HG03432 (cell line): ENCODE data around the gene SLK.
A peak's percentile ranks its signal among the peaks of the same experiment; 100 is the strongest.

ENCODE experiments used
- ATAC-seq: cut with Tn5 transposase; IDR thresholded peaks from one replicate; pipeline ENCODE4 v1.9.1; 2021; ENCODE audit warnings: mild to moderate bottlenecking, moderate library complexity; ENCODE audit not compliant: unreplicated experiment

The SLK gene

GRCh38 chr10:103966671-103967447 is at the start of gene SLK:
TSS of gene SLK (plus strand) at chr10:103967140. CDS start at chr10:103967746, 606 bp downstream.
- peak; percentile 88 for ATAC-seq

- peak; percentile 13 for ATAC-seq
Measured at GRCh38 chr10:103917302-103918052, 49.5 kb upstream of the SLK start.

- peak; percentile 96 for ATAC-seq
Measured at GRCh38 chr10:103918053-103918846, 48.7 kb upstream of the SLK start, which contains the start of gene STN1. TSS of gene STN1 (minus strand) at chr10:103918184. CDS start at chr10:103917594, 590 bp downstream.

DNA sequence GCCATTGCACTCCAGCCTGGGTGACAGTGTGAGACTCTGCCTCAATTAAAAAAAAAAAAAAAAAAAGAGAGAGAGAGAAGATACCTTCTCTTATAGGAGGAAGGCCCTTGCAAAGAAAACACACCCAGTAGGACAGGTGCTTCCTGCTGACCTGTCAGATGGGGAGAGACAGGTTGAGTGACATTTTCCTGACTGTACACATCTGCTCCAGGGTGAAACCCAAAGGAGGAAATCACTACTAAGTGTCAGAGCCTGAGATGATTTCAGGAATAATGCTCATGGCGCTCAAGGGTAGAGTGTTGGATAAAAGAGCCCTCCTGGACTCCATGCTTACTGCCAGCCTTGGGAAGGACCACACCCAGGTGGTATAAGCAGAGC is 47.3 kb upstream of the SLK start:
- ATAC-seq = no peak

- no peak for ATAC-seq
Measured at GRCh38 chr10:103921248-103921647, 45.7 kb upstream of the SLK start.

GRCh38 chr10:103921750-103922195 is 45.2 kb upstream of the SLK start:
- ATAC-seq = no peak

DNA sequence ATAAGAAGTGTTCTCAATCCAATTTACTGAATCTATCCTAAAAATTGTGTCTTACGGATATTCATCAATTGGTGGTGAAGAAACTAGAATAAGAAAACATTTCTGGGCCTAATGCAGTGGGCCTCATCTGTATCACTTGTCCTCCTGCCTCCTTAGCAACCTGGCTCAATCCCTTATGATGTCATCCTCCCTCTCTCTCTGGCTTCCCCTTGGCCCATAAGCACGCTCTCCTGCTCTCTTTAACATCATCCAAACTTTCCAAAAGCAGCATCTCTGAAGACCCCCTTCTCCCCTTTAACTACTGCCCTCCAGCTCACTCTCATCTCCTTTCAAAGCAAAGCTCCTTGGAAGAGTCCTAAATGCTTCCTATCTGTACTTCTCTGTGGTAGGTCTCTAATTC is 44.3 kb upstream of the SLK start:
- no peak for ATAC-seq

GRCh38 chr10:103923502-103923901 is 43.4 kb upstream of the SLK start:
- ATAC-seq = no peak

DNA sequence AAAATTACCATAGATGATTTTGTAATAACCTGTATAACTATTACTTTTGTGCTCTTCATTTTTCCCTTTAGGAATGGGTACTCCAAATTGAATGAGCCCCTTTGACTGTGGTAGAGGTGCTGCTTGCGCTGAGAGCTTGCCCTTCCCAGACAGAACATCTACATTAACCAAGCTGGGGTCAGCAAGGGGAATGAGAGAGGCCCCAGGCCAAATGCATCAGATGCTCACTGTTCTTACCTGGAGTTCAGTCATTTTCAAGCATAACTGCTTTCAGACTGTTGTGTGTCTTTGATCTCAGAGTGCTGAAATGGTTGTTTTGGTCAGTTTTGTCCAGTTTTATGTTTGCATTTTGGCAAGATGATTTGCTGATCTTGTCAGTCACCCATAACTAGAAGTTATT is 41.3 kb upstream of the SLK start:
- ATAC-seq = no peak

DNA sequence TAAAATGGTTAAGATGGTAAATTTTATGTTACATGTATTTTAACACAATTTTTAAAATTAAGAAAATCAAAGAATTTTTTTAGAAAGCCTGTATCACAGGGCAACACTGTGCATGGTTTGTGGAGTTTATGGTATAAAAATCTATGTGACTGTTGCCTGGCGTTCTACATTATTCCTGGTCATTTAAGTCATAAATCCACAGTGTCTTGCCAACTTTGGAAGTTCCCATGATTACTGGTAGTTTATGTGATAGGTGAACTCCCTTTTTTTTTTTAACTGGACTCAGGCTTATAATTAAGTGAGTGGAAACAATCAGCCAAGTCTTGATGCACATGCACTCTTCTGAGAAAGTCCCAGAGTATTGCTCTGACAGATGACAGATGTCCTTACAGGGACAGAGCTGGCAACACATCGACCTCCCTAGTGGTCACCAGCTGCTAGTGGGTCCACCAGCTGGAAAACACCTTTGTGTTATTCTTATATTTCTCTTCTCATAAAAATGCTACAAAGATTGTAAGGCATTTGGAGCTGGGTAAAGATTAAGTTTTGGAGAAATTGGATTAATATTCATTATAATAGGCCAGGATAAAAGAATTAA is 40.1 kb upstream of the SLK start:
- ATAC-seq = no peak

DNA sequence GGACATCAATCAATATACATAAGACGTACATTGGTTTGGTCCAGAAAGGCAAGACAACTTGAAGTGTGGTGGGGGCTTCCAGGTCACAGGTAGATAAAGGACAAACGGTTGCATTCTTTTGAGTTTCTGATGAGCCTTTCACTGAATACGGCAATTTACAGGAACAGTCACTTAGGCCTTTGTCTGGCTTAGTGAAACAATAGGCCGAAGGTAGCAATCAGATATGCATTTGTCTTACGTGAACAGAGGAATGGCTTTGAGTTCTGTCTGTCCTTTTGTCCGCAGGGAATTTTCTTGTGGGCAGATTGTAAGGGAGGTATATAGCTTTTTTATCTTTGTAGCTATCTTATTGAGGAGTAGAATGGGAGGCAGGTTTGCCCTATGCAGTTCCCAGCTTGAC is 38.2 kb upstream of the SLK start:
- ATAC-seq = no peak

DNA sequence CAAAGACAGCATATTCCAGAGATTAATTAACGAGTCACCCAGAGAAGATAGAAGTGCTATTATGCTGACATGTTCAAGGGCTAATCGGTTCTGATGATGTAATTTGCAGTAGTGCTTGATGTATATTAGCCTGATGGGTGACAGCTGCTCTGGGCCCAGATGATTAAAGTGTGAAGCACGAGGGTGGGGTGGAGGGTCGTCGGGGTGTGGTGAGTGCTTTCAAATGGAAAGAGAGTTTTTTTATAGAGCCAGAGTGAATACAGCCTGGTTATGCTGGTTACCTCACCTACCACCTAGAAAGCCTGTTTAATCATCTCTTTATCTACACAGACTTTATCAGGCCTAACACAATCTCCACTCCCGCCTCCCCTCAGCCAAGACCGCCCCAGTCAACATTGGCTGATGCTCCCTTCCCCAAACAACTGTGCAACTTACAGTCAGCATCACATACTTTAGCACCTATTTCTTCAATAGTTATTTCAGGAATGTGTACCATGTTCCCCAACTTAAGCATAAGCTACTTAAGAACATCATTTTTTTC is 37.5 kb upstream of the SLK start:
- ATAC-seq = no peak

DNA sequence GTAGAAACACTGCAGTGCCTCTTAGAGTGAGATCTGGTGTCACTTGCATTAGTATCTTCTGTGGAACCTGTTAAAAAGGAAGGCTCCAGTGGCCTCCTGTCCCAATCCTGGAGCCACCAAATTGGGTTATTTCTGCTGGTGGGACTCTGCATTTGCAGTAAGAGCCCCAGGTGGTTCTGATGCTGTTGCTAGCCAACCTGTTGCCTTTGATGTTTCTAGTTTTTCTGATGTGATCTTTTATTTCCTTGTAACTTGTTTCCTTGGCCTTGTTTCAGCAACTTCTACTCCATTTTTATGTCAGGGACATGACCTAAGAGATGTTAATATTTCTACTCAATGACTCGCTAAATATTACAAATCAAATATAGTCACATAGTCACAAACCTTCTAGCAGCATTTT is 36.5 kb upstream of the SLK start:
- no peak for ATAC-seq

DNA sequence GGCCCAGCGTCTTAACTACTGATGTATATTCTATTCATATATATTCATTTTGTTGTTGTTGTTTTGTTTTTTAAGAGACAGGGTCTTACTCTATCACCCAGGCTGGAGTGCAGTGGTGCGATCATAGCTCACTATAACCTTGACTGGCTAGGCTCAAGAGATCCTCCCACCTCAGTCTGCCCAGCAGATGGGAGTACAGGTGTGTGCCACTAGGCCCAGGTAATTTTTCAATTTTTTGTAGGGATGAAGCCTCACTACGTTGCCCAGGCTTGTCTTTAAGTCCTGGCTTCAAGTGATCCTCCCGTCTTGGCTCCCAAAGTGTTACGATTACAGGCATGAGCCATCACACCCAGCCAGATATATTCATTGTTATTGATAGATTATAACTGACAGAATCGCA is 36.1 kb upstream of the SLK start:
- ATAC-seq = no peak

DNA sequence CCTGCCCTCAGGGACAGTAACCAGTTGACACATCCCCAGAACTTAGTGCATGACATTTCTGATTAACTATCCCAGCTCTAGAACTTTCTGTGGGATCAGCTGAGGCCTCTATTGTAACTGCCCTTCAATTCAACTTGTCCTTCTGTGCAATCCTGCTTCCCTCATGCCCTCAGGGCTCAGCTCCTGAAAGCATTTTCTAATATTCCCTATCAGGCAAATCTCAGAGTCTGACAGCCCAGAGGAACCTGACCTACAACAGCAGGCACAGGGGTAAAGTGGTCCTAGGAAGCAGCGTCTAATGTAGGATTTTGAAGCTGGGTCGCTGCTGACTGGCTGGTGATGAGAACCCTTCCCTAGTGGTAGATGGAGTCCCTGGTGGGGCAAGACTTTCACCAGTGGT is 35.3 kb upstream of the SLK start:
- ATAC-seq = no peak

- no peak for ATAC-seq
Measured at GRCh38 chr10:103932271-103932670, 34.7 kb upstream of the SLK start.

DNA sequence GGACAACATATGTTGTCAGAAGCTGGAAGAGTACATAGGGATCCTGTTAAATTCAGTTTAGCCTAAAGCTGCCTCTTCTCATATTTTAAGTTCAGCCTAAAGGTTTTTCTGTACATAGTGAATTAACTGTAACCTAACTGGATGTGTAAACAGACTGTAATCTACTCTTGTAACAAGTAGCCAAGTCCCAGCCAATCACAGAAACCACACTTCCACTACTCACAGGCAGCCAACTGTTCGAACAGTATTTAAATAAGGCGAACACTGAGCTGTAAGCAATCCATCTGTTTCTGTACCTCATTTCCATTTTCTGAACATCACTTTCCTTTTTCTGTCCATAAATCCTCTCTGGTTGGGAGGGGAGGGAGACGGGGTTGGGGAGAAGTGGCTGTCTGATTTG is 34.0 kb upstream of the SLK start:
- ATAC-seq = no peak

GRCh38 chr10:103933557-103934121 is 33.3 kb upstream of the SLK start:
- no peak for ATAC-seq

GRCh38 chr10:103934308-103934707 is 32.6 kb upstream of the SLK start:
- ATAC-seq = no peak

DNA sequence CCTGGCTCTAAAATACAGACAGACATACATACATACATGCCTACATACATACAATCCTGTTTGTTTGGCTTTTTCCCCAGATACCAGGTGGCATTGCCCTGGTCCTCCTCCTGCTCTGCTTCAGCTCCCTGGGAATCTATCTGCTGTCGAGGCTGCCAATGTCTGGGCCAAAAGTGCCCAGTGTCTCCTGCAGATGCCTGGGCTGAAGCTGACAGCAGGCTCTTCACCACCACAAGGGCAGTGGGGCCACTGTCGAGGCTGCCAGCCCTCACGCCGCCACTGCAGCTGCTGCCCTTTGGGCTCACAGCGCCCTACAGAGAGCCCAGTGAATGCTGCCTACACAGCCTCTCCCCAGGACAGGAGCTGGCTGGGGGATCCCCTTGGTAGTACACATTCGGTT is 30.9 kb upstream of the SLK start:
- ATAC-seq = no peak
